SU-DHL-6 (cell line): ENCODE results near the gene POLN.

Source experiments
- CTCF ChIP-seq: fragments of 200-600 bp; sonication (generic); IDR thresholded peaks from one replicate; pipeline ENCODE4 v1.5.1; 2017; ENCODE audit warnings: antibody characterized with exemption, mild to moderate bottlenecking, low read length, moderate library complexity; ENCODE audit not compliant: insufficient read depth, poor library complexity, severe bottlenecking
- EZH2phosphoT487 ChIP-seq: fragments of 200-600 bp; sonication (generic), shearing (Covaris generic); conservative IDR thresholded peaks from 2 replicates; pipeline ENCODE4 v1.6.1; 2018; ENCODE audit warnings: mild to moderate bottlenecking, antibody characterized with exemption, low read length, moderate library complexity, mixed read lengths

DNA sequence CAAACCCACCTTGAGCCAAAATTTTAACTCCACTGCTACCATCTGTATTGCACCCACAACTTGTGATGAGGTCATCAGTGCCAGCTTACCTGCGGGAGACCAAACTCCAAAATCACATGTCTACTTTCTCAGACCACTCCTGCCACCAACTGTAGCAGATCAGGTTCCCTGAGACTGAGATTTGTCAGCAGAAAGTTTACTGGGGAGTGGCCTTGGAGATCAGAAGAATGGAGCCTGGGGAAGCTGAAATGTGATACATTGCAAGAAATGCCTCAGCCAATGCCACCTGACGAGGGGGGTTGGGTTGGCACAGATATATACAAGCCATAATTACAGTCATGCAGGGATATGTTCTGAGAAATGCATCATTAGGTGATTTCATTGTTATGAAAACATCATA lies 19.1 kb downstream of the POLN start:
- TF ChIP-seq CTCF (no peak), EZH2phosphoT487 (no peak)
